Measurements from ENCODE around the gene PDZD2.
"Not testable (repeated sequence)": the region's sequence is repeated elsewhere in the genome, so short reads cannot be mapped to it uniquely, and the experiment has no call there.

Gene PDZD2

GRCh38 chr5:31755676-31756230 lies 116.8 kb downstream of the PDZD2 start:
- TF ChIP-seq CTCF (IDR thresholded peaks at IDR 0.05; ENCODE audit: extremely low read depth, missing control alignments) = no peak
- DNase-seq (ENCODE audit: low spot score) = no peak

GRCh38 chr5:31757806-31758205 lies 118.9 kb downstream of the PDZD2 start:
- DNase-seq (ENCODE audit: low spot score) = no peak

GRCh38 chr5:31758803-31759425 lies 120.0 kb downstream of the PDZD2 start:
- TF ChIP-seq CTCF (IDR thresholded peaks at IDR 0.05; ENCODE audit: extremely low read depth, missing control alignments) = no peak
- no peak for DNase-seq (ENCODE audit: low spot score)

More at GRCh38 chr5:31757806-31758205, 118.9 kb downstream of the PDZD2 start:
- no peak for TF ChIP-seq CTCF (IDR thresholded peaks at IDR 0.05; ENCODE audit: extremely low read depth, missing control alignments)

GRCh38 chr5:31759925-31760324 lies 121.0 kb downstream of the PDZD2 start:
- DNase-seq (ENCODE audit: low spot score) = no peak
- no peak for TF ChIP-seq CTCF (IDR thresholded peaks at IDR 0.05; ENCODE audit: extremely low read depth, missing control alignments)

GRCh38 chr5:31761877-31762276 lies 122.9 kb downstream of the PDZD2 start:
- no peak for TF ChIP-seq CTCF (IDR thresholded peaks at IDR 0.05; ENCODE audit: extremely low read depth, missing control alignments)
- no peak for DNase-seq (ENCODE audit: low spot score)

- no peak for DNase-seq (ENCODE audit: low spot score)
- no peak for TF ChIP-seq CTCF (IDR thresholded peaks at IDR 0.05; ENCODE audit: extremely low read depth, missing control alignments)
Measured at GRCh38 chr5:31763424-31763823, 124.5 kb downstream of the PDZD2 start.

GRCh38 chr5:31764687-31765086 lies 125.8 kb downstream of the PDZD2 start:
- not testable (repeated sequence) for DNase-seq (ENCODE audit: low spot score)
